OCI-LY3 (cell line): ENCODE data around the gene TUBA3D.
"Not testable (repeated sequence)": the region's sequence is repeated elsewhere in the genome, so short reads cannot be mapped to it uniquely, and the experiment has no call there.

Experiments used
- CTCF ChIP-seq: fragments of 200-600, 300-600 bp; sonication (generic); IDR thresholded peaks from 2 replicates; pipeline ENCODE4 v1.5.1; 2014; ENCODE audit warnings: antibody characterized with exemption, low read length, low read depth
- EZH2phosphoT487 ChIP-seq: fragments of 200-600 bp; shearing (Covaris generic); IDR thresholded peaks from 2 replicates; pipeline ENCODE4 v1.6.1; 2018; ENCODE audit warnings: antibody characterized with exemption, mixed run types, low read depth

GRCh38 chr2:131531547-131532185 lies 55.7 kb downstream of the TUBA3D start:
- TF ChIP-seq CTCF, EZH2phosphoT487: not testable (repeated sequence)
